Stimulated activated CD4-positive, alpha-beta T cell treated with anti-CD3 and anti-CD28 coated beads, TNF-alpha, amount 100 ng/mL, for 24 hours (primary cell): ENCODE measurements around the gene DTX4.

ENCODE experiments used
- DNase-seq, 3 experiments: peaks; one replicate each; pipeline ENCODE4 v3.0.0-alpha.2; 2020; ENCODE audit warnings: low read depth in 3 of 3

The DTX4 gene

GRCh38 chr11:59173080-59173963 lies 1.4 kb downstream of the DTX4 start:
- no peak for DNase-seq

DNA sequence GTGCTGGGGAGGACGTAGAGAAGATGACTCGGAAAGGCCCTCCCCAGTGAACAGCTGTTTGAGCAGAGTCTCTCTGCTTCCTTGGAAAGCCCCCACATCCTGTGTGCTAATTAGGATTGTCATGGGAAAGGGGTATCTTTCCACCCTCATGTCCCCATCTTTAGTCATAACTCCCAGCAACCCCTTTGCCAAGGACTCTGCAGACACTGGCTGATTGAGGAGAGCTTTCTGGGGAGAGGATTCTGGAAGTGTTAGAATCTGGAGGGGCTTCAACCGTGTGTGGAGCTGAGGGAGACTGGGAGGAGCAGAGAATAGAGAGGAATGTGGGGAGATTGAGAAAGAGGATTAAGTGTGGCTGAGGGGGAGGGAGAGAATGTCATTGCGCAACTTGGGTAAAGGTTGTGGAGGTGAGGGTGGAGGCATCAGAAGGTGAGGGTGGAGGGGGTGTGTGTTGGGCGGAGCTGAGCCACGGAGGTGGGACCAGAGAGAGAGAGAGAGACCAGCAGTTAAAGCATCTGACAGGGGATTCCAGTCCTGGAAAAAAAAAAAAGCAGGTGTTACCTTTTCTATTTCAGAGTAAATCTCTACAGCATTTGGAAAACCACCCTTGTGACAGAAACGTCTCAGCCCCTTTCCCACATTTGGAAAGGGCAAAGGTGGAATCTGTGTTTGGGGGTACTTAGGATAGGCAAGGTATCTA lies 2.2 kb downstream of the DTX4 start:
- no peak for DNase-seq

DNA sequence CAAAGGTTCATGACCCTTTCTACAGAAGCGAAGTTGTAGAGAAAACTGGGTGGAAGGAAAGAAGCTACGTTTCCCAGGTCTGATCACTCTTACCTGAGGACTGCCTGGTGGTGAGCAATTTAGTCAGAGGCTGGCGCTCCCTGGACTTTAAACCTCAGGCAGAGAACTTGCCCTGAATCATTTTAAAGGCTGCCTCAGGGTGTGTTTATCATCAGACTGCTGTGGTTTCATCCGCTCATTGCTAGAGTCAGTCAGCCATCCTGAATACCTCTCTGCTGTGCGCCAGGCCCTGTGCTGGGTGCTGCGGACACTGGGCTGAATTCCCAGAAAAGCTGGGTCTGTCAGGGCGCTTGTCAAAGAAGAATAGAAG lies 2.7 kb downstream of the DTX4 start:
- no peak for DNase-seq

DNA sequence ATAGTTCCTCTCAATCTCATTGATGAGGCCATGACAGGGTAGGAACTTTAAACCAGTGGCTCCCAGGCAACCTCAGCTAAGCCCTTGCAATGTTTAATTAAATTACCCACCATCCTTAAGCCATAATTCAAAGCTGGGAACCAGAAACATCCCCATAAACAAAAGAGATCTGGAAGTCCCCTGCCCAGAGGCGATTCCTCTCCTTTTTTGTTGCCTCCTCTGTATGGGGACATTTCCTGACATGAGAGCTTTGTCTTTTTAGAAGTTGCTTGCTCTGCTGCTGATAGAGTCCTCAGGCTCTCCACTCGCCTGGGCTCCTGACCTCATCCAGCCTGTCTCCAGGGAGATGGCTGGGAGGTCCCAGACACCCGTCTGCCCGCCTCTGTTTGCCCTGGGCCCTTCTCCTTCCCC lies 3.2 kb downstream of the DTX4 start:
- DNase-seq = no peak

- DNase-seq = no peak
Observed at GRCh38 chr11:59176330-59176729, 4.4 kb downstream of the DTX4 start.

DNA sequence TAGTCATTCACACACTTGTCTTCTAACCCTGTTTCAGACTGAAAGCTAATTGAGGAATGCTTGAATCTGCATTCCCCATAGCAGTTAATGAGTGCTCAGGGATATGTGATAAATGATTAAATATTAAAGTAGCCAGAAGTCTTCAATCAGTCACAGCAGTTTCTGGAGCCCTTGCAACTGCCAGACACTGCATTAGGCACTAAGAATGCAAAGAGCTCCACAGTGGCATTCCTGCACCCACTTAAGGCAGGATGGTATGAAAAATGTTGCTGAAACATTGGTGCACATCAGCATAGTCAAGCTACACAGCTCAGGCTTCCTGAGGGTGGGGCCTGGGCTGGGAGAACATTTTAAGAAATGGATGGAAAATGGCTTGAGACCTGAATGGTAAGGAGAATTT lies 6.5 kb downstream of the DTX4 start:
- no peak for DNase-seq

GRCh38 chr11:59179121-59179520 lies 7.2 kb downstream of the DTX4 start:
- no peak for DNase-seq

- DNase-seq = no peak
Observed at GRCh38 chr11:59180168-59180776, 8.3 kb downstream of the DTX4 start.

- DNase-seq = no peak
Observed at GRCh38 chr11:59180907-59181306, 9.0 kb downstream of the DTX4 start.

DNA sequence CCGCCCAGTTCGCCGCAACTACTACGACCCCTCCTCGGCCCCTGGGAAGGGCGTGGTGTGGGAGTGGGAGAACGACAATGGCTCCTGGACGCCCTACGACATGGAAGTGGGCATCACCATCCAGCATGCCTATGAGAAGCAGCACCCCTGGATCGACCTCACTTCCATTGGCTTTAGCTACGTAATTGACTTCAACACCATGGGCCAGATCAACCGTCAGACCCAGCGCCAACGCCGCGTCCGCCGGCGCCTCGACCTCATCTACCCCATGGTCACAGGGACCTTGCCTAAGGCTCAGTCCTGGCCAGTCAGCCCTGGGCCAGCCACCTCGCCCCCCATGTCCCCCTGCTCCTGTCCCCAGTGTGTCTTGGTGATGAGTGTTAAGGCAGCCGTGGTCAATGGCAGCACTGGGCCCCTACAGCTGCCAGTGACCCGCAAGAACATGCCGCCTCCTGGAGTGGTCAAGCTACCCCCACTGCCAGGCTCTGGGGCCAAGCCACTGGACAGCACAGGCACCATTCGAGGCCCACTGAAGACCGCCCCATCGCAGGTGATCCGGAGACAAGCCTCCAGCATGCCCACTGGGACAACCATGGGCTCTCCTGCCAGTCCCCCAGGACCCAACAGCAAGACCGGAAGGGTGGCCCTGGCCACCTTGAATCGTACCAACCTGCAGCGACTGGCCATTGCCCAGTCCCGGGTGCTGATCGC lies 10.0 kb downstream of the DTX4 start:
- no peak for DNase-seq

GRCh38 chr11:59182457-59183151 lies 10.7 kb downstream of the DTX4 start:
- DNase-seq = no peak

DNA sequence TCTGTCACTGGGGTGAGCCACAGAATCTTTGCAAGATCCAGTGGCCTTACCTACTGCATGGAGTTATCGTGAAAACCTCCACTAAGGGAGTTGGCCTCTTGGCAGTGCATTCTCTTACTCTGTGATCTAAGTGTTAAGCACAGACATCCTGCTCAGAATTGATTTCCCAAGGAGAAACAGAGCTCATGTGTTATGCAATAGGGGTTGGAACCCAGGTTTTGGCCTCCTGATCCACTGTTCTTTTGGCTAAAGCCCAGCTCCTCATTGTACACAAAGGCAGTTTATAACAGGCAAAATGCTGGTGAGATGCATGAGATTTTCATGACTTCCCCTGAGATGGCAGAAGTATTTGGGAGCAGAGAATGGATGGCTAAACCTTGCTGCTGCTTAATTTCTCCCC lies 11.8 kb downstream of the DTX4 start:
- DNase-seq = no peak

GRCh38 chr11:59184691-59185339 lies 12.9 kb downstream of the DTX4 start:
- no peak for DNase-seq

DNA sequence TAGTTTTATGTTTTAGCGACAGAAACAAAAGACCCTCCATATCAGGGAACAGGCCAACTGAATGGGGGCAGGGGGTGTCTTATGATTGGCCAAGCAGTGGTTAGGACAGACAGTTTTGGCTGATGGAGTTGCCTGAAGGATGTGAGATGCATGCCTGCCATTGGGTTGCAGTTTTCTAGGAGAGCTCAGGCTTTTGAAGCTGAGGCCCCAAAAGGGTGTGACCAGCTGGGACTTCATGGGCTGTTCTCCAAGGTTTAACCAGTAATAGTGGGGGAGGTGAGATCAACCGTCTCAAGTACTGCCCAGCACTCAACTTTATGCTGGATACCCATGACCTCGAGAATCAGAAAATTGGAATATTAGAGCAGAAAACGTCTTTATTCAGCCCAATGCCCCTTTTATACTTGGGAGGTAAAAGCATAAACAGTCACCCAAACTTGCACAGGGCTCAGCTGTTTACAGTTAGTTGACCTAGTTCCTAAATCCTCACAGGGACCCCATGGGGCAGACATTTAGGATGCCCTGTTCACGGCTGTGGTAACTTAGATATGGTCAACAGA lies 13.5 kb downstream of the DTX4 start:
- no peak for DNase-seq

DNA sequence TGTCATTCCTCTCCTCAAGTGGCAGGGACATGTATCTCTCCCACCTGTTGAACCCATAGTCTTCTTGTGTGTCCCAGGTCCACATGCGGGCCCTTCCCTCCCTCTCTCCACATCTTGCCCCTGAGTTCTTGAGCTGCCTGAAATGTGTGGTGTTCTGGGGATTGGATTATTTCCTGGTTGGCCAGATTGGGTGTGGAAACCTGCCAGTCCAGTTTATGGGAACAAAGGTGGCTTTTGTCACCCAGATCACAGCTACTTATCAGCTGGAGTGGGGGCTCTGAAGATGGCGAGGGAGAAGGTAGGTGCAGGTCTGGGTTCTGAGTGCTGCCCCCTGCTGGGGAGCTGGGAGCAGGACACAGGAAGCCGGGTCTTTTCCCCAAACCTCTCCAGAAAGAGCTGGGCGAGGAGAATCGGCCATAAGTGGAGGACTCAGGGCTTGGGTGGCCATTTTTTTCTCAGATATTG lies 14.2 kb downstream of the DTX4 start:
- DNase-seq = peak in 2 of 3 experiments; percentile 13 to 45

DNA sequence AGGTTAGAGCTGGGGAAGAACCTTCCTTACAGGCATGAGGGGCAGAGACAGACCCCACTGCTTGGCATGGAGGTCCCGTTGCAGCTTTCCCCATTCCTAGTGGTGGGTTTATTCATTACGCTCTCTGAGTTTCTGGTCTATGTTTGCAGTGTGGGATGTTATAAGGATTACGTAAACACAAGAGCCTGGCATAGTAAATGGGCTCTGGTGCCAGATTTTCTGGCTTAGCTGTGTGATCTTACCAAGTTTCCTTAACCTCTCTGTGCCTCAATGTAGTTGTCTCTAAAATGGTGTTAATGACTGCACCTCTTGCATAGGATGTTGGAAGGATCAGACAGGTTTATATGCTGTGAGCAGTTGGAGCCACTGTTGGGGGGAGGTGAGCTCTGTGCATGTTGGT lies 15.1 kb downstream of the DTX4 start:
- no peak for DNase-seq

DNA sequence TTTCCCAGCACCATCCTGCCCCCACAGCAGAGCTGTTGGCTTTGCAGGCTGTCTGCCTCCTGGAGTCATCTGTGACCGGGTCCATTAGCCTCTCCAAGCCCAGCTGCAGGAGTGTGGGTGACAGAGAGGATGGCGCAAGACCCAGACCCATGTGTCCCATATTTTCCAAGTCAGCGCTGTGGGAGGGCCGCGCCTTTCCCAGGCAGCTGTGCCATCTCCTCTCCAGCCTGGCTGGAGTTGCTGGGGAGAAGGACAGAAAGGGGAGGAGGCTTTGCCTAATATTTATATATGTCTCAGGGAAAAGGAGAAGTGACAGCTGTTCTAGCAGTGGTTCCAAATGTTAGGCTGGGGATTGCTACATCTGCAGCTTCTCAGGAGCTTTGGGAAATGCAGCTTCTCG lies 15.7 kb downstream of the DTX4 start:
- no peak for DNase-seq

- DNase-seq = no peak
Observed at GRCh38 chr11:59188954-59189353, 17.0 kb downstream of the DTX4 start.

DNA sequence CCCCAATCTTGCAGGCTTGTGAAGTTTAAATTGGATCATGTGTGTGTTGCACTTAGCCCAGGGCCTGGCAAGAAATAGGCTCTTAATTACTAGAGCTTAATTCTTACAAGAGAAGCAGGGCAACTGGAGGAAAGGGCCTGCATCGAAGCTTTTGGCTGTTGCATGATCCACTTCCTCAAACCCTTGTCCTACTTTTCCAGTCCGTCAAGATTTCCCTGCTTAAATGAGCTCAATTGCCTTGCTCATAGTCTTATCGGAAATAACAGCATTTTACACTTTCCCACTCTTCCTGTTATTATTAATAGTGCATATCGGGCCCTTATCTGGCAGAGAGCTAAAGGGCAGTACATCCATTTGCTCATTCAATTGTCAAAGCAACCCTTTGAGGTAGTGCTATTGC lies 18.1 kb downstream of the DTX4 start:
- no peak for DNase-seq

DNA sequence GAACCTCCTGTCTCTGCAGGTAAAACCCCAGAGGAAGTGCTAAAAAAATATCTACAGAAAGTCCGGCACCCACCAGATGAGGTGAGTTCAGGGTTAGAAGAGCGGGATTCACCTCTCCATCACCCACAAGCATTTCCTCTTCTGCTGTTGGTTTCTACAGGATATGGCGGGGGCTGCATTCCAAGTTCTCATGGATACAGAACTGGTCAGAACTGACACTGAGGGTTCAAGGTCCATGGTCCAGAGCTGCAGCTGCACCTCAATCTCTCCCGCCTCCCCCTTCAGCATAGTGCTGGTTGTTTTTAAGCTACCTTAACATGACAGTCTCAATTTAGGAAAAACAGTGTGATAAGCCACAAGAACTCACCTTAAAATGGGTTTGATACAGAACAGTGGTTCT lies 19.2 kb downstream of the DTX4 start:
- DNase-seq = no peak

DNA sequence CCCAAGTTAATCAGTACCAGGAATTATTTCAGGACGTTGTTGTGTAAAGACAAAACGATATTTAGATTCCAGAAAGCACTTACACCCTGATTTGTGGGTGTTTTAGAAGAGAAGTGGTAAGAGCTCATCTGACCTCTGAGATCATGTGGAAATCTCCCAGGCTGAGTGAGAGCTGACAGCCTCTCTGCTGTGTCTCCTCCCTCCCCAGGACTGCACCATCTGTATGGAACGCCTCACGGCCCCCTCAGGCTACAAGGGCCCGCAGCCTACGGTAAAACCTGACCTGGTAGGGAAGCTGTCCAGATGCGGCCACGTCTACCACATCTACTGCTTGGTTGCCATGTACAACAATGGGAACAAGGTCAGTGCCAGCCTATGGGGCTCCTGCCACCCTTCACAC lies 20.0 kb downstream of the DTX4 start:
- DNase-seq = no peak
